Kidney (tissue), 14 donors: Measurements from ENCODE around the gene CNTD1. TPM values are rescaled to one million over a fixed set of nuclear protein-coding genes. Genes with fewer than 3 reads are reported as not detected.
A peak's percentile ranks its signal among the peaks of the same experiment; 100 is the strongest.

Source experiments
- DNase-seq, 5 donors: peaks; one replicate each; pipeline ENCODE4 v3.0.0-alpha.2; 2013 to 2020
- FAIRE-seq: peaks from 2 replicates; lab custom pipeline; 2012; peaks lifted over from hg19 to GRCh38; lab: Jason Lieb, UNC
- H3K27ac ChIP-seq, 2 donors: one replicate each; pipeline ENCODE4 v1.7.0; 2013; ENCODE audit warnings: low read depth in 2 of 2, low read length in 2 of 2, inconsistent platforms in 1 of 2
- H3K27me3 ChIP-seq: one replicate; pipeline ENCODE4 v1.7.1; 2013; ENCODE audit warnings: low read length, inconsistent platforms; ENCODE audit not compliant: control insufficient read depth, insufficient read depth
- H3K36me3 ChIP-seq, 3 donors: one replicate each; pipeline versions ENCODE4 v1.7.0 to v1.7.1; 2013; ENCODE audit warnings: low read length in 3 of 3, control low read depth in 1 of 3, inconsistent platforms in 1 of 3; ENCODE audit not compliant: insufficient read depth in 3 of 3, control insufficient read depth in 2 of 3
- H3K4me1 ChIP-seq, 3 donors: one replicate each; pipeline versions ENCODE4 v1.7.0 to v1.7.1; 2013; ENCODE audit warnings: low read length in 3 of 3, inconsistent platforms in 1 of 3, low read depth in 1 of 3; ENCODE audit not compliant: control insufficient read depth in 2 of 3, insufficient read depth in 2 of 3
- H3K4me3 ChIP-seq, 3 donors: one replicate each; pipeline versions ENCODE4 v1.7.0 to v1.8.1; 2013; ENCODE audit warnings: low read length in 3 of 3, control low read depth in 1 of 3, inconsistent platforms in 1 of 3
- H3K9ac ChIP-seq, 3 donors: one replicate each; pipeline versions ENCODE4 v1.7.0 to v1.7.1; 2013; ENCODE audit warnings: low read length in 3 of 3, control low read depth in 1 of 3, inconsistent platforms in 1 of 3
- H3K9me3 ChIP-seq, 3 donors: one replicate each; pipeline versions ENCODE4 v1.7.0 to v1.7.1; 2013; ENCODE audit warnings: low read length in 3 of 3, control low read depth in 1 of 3, inconsistent platforms in 1 of 3; ENCODE audit not compliant: control insufficient read depth in 2 of 3, insufficient read depth in 1 of 3
- CTCF ChIP-seq: IDR thresholded peaks from 3 replicates; pipeline ENCODE4 v1.5.1; 2012; ENCODE audit warnings: mild to moderate bottlenecking, moderate library complexity, borderline replicate concordance; ENCODE audit not compliant: insufficient read depth; ENCODE audit errors: extremely low read depth
- intact Hi-C: fragments of 100-400 bp; cut with DNase I; formaldehyde crosslinking; loops from one replicate; pipeline ENCODE4 v1.11.1; 2022
- polyA plus RNA-seq: library from polyadenylated mRNA; stranded (reverse); fragments of 350-450 nt; fragmentation: Illumina TruSeq; extraction: RNeasy Lipid Tissue Mini Kit (QIAGEN cat#74804); gene quantifications from one replicate; pipeline ENCODE4 v1.2.3, GENCODE V29; 2014; ENCODE audit warnings: low read depth, low replicate concordance; ENCODE audit not compliant: insufficient read depth
- total RNA-seq: library from RNA; stranded (reverse); fragmentation: NEBNext Ultra II Directional; extraction: Animal tissue kit (Norgen Biotek cat#: 25700); gene quantifications from one replicate; pipeline ENCODE4 v1.2.1, GENCODE V29; 2021
- donor health status: control.
- donor health status: control.
- donor health status: control.
- donor health status: control.
- donor health status: control.
- donor health status: DM: yes; HTN: yes; CAD: no.
- donor health status: Normal renal cell carcinoma (clear cell type).

Gene CNTD1
- total and polyA plus RNA-seq, 2 donors from 2014 or later = 0.60 to 0.95 TPM

GRCh38 chr17:42759982-42760651 is 38.5 kb upstream of the CNTD1 start:
- Histone ChIP-seq H3K9me3 (no peaks in the 10 kb centered on the region), H3K4me3 (peak overlapping the region in 2 of 3 donors; percentile 8 to 36), H3K9ac (no peak overlapping the region), H3K36me3 (no peaks in the 10 kb centered on the region), H3K4me1 (peaks cover 0 to 9% (median 0%) of the 10 kb centered on the region in 3 donors), H3K27me3 (no peaks in the 10 kb centered on the region), H3K27ac (no peak overlapping the region)
- DNase-seq (no peak), FAIRE-seq (no peak)
- intact Hi-C loops = no loop called here
- TF ChIP-seq CTCF = no peak

GRCh38 chr17:42760652-42761581 is 37.7 kb upstream of the CNTD1 start, which contains the start of gene RAMP2:
RAMP2 (plus strand) TSS chr17:42761227; CDS start chr17:42761262, 35 bp downstream.
- Histone ChIP-seq H3K27ac (peak within 1 kb of the TSS; percentile 51 to 67), H3K4me3 (peak within 1 kb of the TSS; percentile 20 to 36 (median 36)), H3K9me3 (no peaks in the 10 kb centered on the region), H3K4me1 (peaks cover 0 to 9% (median 0%) of the 10 kb centered on the region in 3 donors), H3K9ac (peak within 1 kb of the TSS in 2 of 3 donors; percentile 32 to 46), H3K27me3 (no peaks in the 10 kb centered on the region), H3K36me3 (no peaks in the 10 kb centered on the region)
- FAIRE-seq = no peak
- no peak for TF ChIP-seq CTCF
- intact Hi-C loops = no loop called here
- DNase-seq = peak; percentile 59 to 81 (median 73)

- Histone ChIP-seq H3K27me3 (no peaks in the 10 kb centered on the region), H3K9ac (peak overlapping the region in 1 of 3 donors; percentile 46), H3K9me3 (no peaks in the 10 kb centered on the region), H3K27ac (peak overlapping the region; percentile 43 to 67), H3K4me1 (peaks cover 0 to 9% (median 0%) of the 10 kb centered on the region in 3 donors), H3K4me3 (peak overlapping the region; percentile 20 to 36 (median 36)), H3K36me3 (no peaks in the 10 kb centered on the region)
- FAIRE-seq (no peak), DNase-seq (no peak)
- TF ChIP-seq CTCF = no peak
- intact Hi-C loops = no loop called here
Observed at GRCh38 chr17:42761638-42762037, 37.0 kb upstream of the CNTD1 start.
